Measurements from ENCODE around the gene AUH. TPM values are rescaled to one million over a fixed set of nuclear protein-coding genes. Genes with fewer than 3 reads are reported as not detected.

The AUH gene
- total and polyA plus RNA-seq, 9 of the 15 experiments (the other 6 are each of a cell fraction or from before 2014, with no cell fraction given), result 3.4 to 29.0 (median 10.1) TPM

GRCh38 chr9:91408475-91408874, 46.8 kb upstream of the AUH start:
- Histone ChIP-seq H2AFZ (ENCODE audit: low read depth, low read length) (no peak overlapping the region), H3K4me1 (replicated peaks in 1 of 2; ENCODE audit: control insufficient read depth in 2 of 2, insufficient read depth in 2 of 2, low read length in 2 of 2) (peaks cover 4% of the 10 kb centered on the region in 2 experiments; a peak in 3 of 5 replicates), H3K4me3 (no peak overlapping the region), H3K27me3 (ENCODE audit: control insufficient read depth in 2 of 2, insufficient read depth in 2 of 2, low read length in 2 of 2) (no peaks in the 10 kb centered on the region), H3K9ac (ENCODE audit: insufficient read depth in 1 of 2, low read depth in 2 of 2, low read length in 2 of 2) (no peak overlapping the region), H3K36me3 (ENCODE audit: control insufficient read depth, insufficient read depth, low read length) (peaks cover 25% of the 10 kb centered on the region), H3K79me2 (ENCODE audit: control insufficient read depth, insufficient read depth, low read length) (peaks cover 11% of the 10 kb centered on the region; the same call in 1 of the 3 replicates), H3K4me2 (ENCODE audit: insufficient read depth, low read length) (no peak overlapping the region), H3K9me1 (ENCODE audit: control insufficient read depth, insufficient read depth, low read length) (no peaks in the 10 kb centered on the region), H4K20me1 (replicated peaks; ENCODE audit: control insufficient read depth, insufficient read depth, low read length) (no peaks in the 10 kb centered on the region), H3K9me3 (replicated peaks; ENCODE audit: control insufficient read depth, insufficient read depth, low read depth, low read length) (no peaks in the 10 kb centered on the region), H3K27ac (ENCODE audit: extremely low read depth, low read depth, low read length) (no peak overlapping the region)
- no peak for FAIRE-seq
- in situ Hi-C loops (cut with MboI), result no loop called here
- no peak for DNase-seq (ENCODE audit: extremely low read depth in 1 of 4, low spot score in 3 of 4)
- ChIA-PET CTCF (ENCODE audit: low intra/inter-chr PET ratio) (no interaction called here), POLR2A (no interaction called here)
- BruUV-seq (replicated peaks), result no TSS peak
- no peak for ATAC-seq
- intact Hi-C loops (cut with micrococcal nuclease), result no loop called here
- 89% methylated on average over 1 of the region's 1 CpG for WGBS (ENCODE audit: insufficient coverage, low coverage, missing lambda C conversion rate)
- no peak for TF ChIP-seq ZNF143 (CRISPR knock-in tag; IDR thresholded peaks at IDR 0.05)
- TF ChIP-seq MTF1 (CRISPR knock-in tag; IDR thresholded peaks at IDR 0.05; ENCODE audit: borderline replicate concordance), result no peak
- no peak for TF ChIP-seq SNRNP70 (optimal IDR thresholded peaks at IDR 0.05; ENCODE audit: low read depth, low read length)
- TF ChIP-seq IFI16 (CRISPR knock-in tag; IDR thresholded peaks at IDR 0.05), result no peak
- no peak for TF ChIP-seq POLR2A (conservative IDR thresholded peaks at IDR 0.05)
- TF ChIP-seq CCAR2 (IDR thresholded peaks at IDR 0.05; ENCODE audit: low read depth, low read length), result no peak
- TF ChIP-seq PHF21A (IDR thresholded peaks at IDR 0.05; ENCODE audit: borderline replicate concordance, low read depth), result no peak
- no peak for TF ChIP-seq TEAD1 (CRISPR knock-in tag; IDR thresholded peaks at IDR 0.05)
- TF ChIP-seq ZNF347 (CRISPR knock-in tag; IDR thresholded peaks at IDR 0.05; ENCODE audit: low read depth), result no peak
- no peak for TF ChIP-seq ZBTB5 (IDR thresholded peaks at IDR 0.05)
- TF ChIP-seq AFF4 (CRISPR knock-in tag; IDR thresholded peaks at IDR 0.05), result no peak
- TF ChIP-seq GTF2A2 (tag; IDR thresholded peaks at IDR 0.05), result no peak
- no peak for TF ChIP-seq SNAPC5 (CRISPR knock-in tag; IDR thresholded peaks at IDR 0.05)
- no peak for TF ChIP-seq ZZZ3 (IDR thresholded peaks at IDR 0.05)
- no peak for TF ChIP-seq HNRNPH1 (optimal IDR thresholded peaks at IDR 0.05; ENCODE audit: low read depth, low read length)
- no peak for TF ChIP-seq CTCFL (IDR thresholded peaks at IDR 0.05; ENCODE audit: borderline replicate concordance, insufficient read depth, low read depth, low read length, poor library complexity, severe bottlenecking)

Measured in K562 (cell line).